ENCODE measurements around the gene PPP3R1. TPM values are rescaled to one million over a fixed set of nuclear protein-coding genes. Genes with fewer than 3 reads are reported as not detected.

The PPP3R1 gene
- total and polyA plus RNA-seq, 2 donors (not counting 3 experiments of a cell fraction or from before 2014, with no cell fraction given): 8.4 to 62.2 TPM

DNA sequence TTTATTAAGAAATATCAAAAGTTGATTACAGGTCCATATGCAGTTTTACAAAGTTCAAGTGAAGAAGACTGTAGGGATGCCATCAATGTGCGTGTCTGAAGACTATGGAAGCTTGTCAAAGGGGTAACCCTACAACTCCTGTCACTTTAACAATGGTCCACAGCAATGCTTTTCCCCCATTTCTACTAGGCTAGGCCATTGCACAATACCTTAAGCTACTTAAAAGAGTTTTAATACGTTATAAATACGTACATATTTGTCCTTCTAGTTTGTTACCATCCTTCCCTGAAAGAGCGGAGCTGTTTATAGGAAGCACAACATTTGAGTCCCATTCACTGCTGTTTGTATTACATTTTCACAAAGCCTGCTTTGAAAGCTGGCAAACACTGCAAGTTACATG lies 40.7 kb upstream of the PPP3R1 start:
- Histone ChIP-seq H3K36me3 (ENCODE audit: control insufficient read depth in 2 of 2, extremely low read depth in 1 of 2, insufficient read depth in 2 of 2, low read length in 2 of 2) (no peaks in the 10 kb centered on the region), H3K4me1 (ENCODE audit: control insufficient read depth, extremely low read depth, insufficient read depth, low read length) (no peaks in the 10 kb centered on the region), H3K9me3 (replicated peaks; ENCODE audit: control insufficient read depth, insufficient read depth, low read length) (no peaks in the 10 kb centered on the region), H3K9me1 (replicated peaks; ENCODE audit: control insufficient read depth, extremely low read depth, insufficient read depth, low read length) (no peaks in the 10 kb centered on the region), H4K20me1 (replicated peaks; ENCODE audit: control insufficient read depth, extremely low read depth, insufficient read depth, low read length) (no peaks in the 10 kb centered on the region), H3K27ac (ENCODE audit: insufficient read depth, low read depth, low read length) (no peak overlapping the region), H3K4me3 (replicated peaks in 1 of 3; ENCODE audit: insufficient read depth in 1 of 3, low read depth in 1 of 3, low read length in 3 of 3) (no peak overlapping the region), H3K9ac (replicated peaks; ENCODE audit: extremely low read depth, insufficient read depth, low read length) (no peak overlapping the region), H3K79me2 (ENCODE audit: control insufficient read depth, insufficient read depth, low read length) (no peaks in the 10 kb centered on the region), H3K27me3 (ENCODE audit: control insufficient read depth in 2 of 2, insufficient read depth in 2 of 2, low read length in 2 of 2) (no peaks in the 10 kb centered on the region), H3K4me2 (ENCODE audit: insufficient read depth, low read length) (no peak overlapping the region), H2AFZ (ENCODE audit: low read depth, low read length) (no peak overlapping the region)
- CTCF ChIA-PET: interaction anchor here (1.1 to 4.4 kb wide), 10 partner anchors 10 to 171 kb away, joined by 3 to 65 read pairs (median 9); partner anchors contain the start of gene CNRIP1
- POLR2A ChIA-PET: no interaction called here
- dilution Hi-C loops (cut with MboI; ENCODE audit: extremely low pct_ligation_motif_present, low sequenced_read_pairs) (no loop called here), intact Hi-C loops (cut with micrococcal nuclease) (no loop called here)
- FAIRE-seq: no peak
- BruUV-seq (replicated peaks): TSS peak; percentile 58
- TF ChIP-seq POLR2A (IDR thresholded peaks at IDR 0.05; ENCODE audit: low read depth, low read length) (no peak), EZH2 (IDR thresholded peaks at IDR 0.05; ENCODE audit: borderline replicate concordance, low read depth, low read length, severe bottlenecking) (no peak), JUN (IDR thresholded peaks at IDR 0.05; ENCODE audit: borderline replicate concordance, insufficient read depth, insufficient read length, low read depth) (no peak), POLR2AphosphoS5 (IDR thresholded peaks at IDR 0.05; ENCODE audit: insufficient read depth, low read depth, low read length) (no peak), MYC (IDR thresholded peaks at IDR 0.05; ENCODE audit: low read depth, low read length) (no peak), FOS (IDR thresholded peaks at IDR 0.05; ENCODE audit: borderline replicate concordance, insufficient read depth, low read length) (no peak), GATA2 (IDR thresholded peaks at IDR 0.05; ENCODE audit: insufficient read depth, insufficient read length, low read depth, low read length) (no peak)
- TF ChIP-seq, protein P1, sequence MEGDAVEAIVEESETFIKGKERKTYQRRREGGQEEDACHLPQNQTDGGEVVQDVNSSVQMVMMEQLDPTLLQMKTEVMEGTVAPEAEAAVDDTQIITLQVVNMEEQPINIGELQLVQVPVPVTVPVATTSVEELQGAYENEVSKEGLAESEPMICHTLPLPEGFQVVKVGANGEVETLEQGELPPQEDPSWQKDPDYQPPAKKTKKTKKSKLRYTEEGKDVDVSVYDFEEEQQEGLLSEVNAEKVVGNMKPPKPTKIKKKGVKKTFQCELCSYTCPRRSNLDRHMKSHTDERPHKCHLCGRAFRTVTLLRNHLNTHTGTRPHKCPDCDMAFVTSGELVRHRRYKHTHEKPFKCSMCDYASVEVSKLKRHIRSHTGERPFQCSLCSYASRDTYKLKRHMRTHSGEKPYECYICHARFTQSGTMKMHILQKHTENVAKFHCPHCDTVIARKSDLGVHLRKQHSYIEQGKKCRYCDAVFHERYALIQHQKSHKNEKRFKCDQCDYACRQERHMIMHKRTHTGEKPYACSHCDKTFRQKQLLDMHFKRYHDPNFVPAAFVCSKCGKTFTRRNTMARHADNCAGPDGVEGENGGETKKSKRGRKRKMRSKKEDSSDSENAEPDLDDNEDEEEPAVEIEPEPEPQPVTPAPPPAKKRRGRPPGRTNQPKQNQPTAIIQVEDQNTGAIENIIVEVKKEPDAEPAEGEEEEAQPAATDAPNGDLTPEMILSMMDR (IDR thresholded peaks at IDR 0.05; ENCODE audit: extremely low read depth in 1 of 2, insufficient read depth in 1 of 2, low read depth in 1 of 2, low read length in 2 of 2): no peak
- TF ChIP-seq, protein P2, sequence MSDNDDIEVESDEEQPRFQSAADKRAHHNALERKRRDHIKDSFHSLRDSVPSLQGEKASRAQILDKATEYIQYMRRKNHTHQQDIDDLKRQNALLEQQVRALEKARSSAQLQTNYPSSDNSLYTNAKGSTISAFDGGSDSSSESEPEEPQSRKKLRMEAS (IDR thresholded peaks at IDR 0.05; ENCODE audit: insufficient read depth, insufficient read length): no peak
- DNase-seq (ENCODE audit: low read depth, low spot score): no peak

Measured in endothelial cell of umbilical vein (primary cell).